ENCODE data around the gene FAM107A.

Gene FAM107A

GRCh38 chr3:58560771-58561311 is 16.4 kb downstream of the FAM107A start:
- peak; percentile 61 for TF ChIP-seq CTCF (IDR thresholded peaks at IDR 0.05; ENCODE audit: low read depth, low read length)
- peak; percentile 85 for DNase-seq (ENCODE audit: extremely low read depth, low read depth)

GRCh38 chr3:58559586-58559985 is 17.6 kb downstream of the FAM107A start:
- no peak for DNase-seq (ENCODE audit: extremely low read depth, low read depth)
- no peak for TF ChIP-seq CTCF (IDR thresholded peaks at IDR 0.05; ENCODE audit: low read depth, low read length)

GRCh38 chr3:58557491-58557890 is 19.7 kb downstream of the FAM107A start:
- DNase-seq (ENCODE audit: extremely low read depth, low read depth): no peak
- no peak for TF ChIP-seq CTCF (IDR thresholded peaks at IDR 0.05; ENCODE audit: low read depth, low read length)

- no peak for DNase-seq (ENCODE audit: extremely low read depth, low read depth)
- TF ChIP-seq CTCF (IDR thresholded peaks at IDR 0.05; ENCODE audit: low read depth, low read length): no peak
These were observed 20.4 kb downstream of the FAM107A start for GRCh38 chr3:58556761-58557221.

- no peak for TF ChIP-seq CTCF (IDR thresholded peaks at IDR 0.05; ENCODE audit: low read depth, low read length)
- no peak for DNase-seq (ENCODE audit: extremely low read depth, low read depth)
These were observed 21.2 kb downstream of the FAM107A start for GRCh38 chr3:58556001-58556400.

GRCh38 chr3:58555203-58555602 is 22.0 kb downstream of the FAM107A start:
- no peak for DNase-seq (ENCODE audit: extremely low read depth, low read depth)
- no peak for TF ChIP-seq CTCF (IDR thresholded peaks at IDR 0.05; ENCODE audit: low read depth, low read length)

GRCh38 chr3:58553003-58553402 is 24.2 kb downstream of the FAM107A start:
- DNase-seq (ENCODE audit: extremely low read depth, low read depth): no peak
- no peak for TF ChIP-seq CTCF (IDR thresholded peaks at IDR 0.05; ENCODE audit: low read depth, low read length)
